ENCODE results near the gene SLC23A2. TPM values are rescaled to one million over a fixed set of nuclear protein-coding genes. Genes with fewer than 3 reads are reported as not detected.

Gene SLC23A2
- total RNA-seq, 1 experiment from 2014 or later = 22.3 TPM

- DNase-seq = no peak
- Histone ChIP-seq H3K9me2 (ENCODE audit: insufficient read depth) (no peaks in the 10 kb centered on the region), H3K79me2 (ENCODE audit: low read depth) (no peaks in the 10 kb centered on the region), H2AFZ (no peak overlapping the region), H3F3A (ENCODE audit: insufficient read depth, low read depth) (no peaks in the 10 kb centered on the region), H3K27me3 (ENCODE audit: insufficient read depth, low read depth) (no peaks in the 10 kb centered on the region), H3K27ac (no peak overlapping the region), H3K4me3 (no peak overlapping the region), H3K9me3 (ENCODE audit: insufficient read depth, low read depth) (no peaks in the 10 kb centered on the region), H3K4me2 (no peak overlapping the region), H3K36me3 (ENCODE audit: low read depth) (no peaks in the 10 kb centered on the region), H3K4me1 (replicated peaks; ENCODE audit: insufficient read depth) (peaks cover 21% of the 10 kb centered on the region), H4K20me1 (ENCODE audit: insufficient read depth) (no peaks in the 10 kb centered on the region)
- intact Hi-C loops (cut with micrococcal nuclease; ENCODE audit: unreplicated experiment) = no loop called here
- TF ChIP-seq EZH2 (IDR thresholded peaks at IDR 0.05; ENCODE audit: low read depth) = no peak
- TF ChIP-seq CTCF (conservative IDR thresholded peaks at IDR 0.05) = no peak
- no TSS peak for BruUV-seq (replicated peaks)
- CTCF ChIA-PET = interaction anchor here (0.5 kb wide), 1 partner anchor 240 kb away, joined by 3 read pairs; no protein-coding TSS in a partner anchor
- POLR2A ChIA-PET (ENCODE audit: unreplicated experiment) = no interaction called here
These were observed 129.8 kb downstream of the SLC23A2 start for GRCh38 chr20:4871486-4871885.

DNA sequence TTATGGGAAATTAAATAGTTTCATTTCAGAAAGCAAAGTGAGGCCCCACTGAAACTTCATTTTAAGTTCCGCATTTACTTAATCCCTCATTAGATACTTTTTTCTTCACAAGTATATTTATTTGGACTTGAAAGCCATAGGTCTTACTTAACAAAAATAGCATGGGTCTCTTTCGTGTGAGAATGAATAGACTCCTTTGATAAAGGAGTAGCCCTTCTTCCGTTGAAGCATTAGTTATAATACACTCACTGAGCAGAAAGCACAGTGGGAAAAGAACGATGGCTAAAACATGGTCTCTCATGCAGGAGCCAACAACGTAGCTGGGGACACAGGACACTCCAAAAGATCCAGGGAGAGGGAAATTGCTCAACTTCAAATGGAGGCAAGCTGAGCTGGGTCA, 130.4 kb downstream of the SLC23A2 start:
- POLR2A ChIA-PET (ENCODE audit: unreplicated experiment) = no interaction called here
- Histone ChIP-seq H3K9me3 (ENCODE audit: insufficient read depth, low read depth) (no peaks in the 10 kb centered on the region), H3K27me3 (ENCODE audit: insufficient read depth, low read depth) (no peaks in the 10 kb centered on the region), H3K4me1 (replicated peaks; ENCODE audit: insufficient read depth) (peaks cover 21% of the 10 kb centered on the region), H3F3A (ENCODE audit: insufficient read depth, low read depth) (no peaks in the 10 kb centered on the region), H3K9me2 (ENCODE audit: insufficient read depth) (no peaks in the 10 kb centered on the region), H3K4me3 (no peak overlapping the region), H3K79me2 (ENCODE audit: low read depth) (no peaks in the 10 kb centered on the region), H2AFZ (no peak overlapping the region), H3K36me3 (ENCODE audit: low read depth) (no peaks in the 10 kb centered on the region), H3K4me2 (no peak overlapping the region), H4K20me1 (ENCODE audit: insufficient read depth) (no peaks in the 10 kb centered on the region), H3K27ac (no peak overlapping the region)
- CTCF ChIA-PET = no interaction called here
- DNase-seq = no peak
- no TSS peak for BruUV-seq (replicated peaks)
- no peak for TF ChIP-seq CTCF (conservative IDR thresholded peaks at IDR 0.05)
- TF ChIP-seq EZH2 (IDR thresholded peaks at IDR 0.05; ENCODE audit: low read depth) = no peak
- intact Hi-C loops (cut with micrococcal nuclease; ENCODE audit: unreplicated experiment) = no loop called here

GRCh38 chr20:4869290-4870193, 131.8 kb downstream of the SLC23A2 start:
- ChIA-PET POLR2A (ENCODE audit: unreplicated experiment) (interaction anchor here (0.6 to 0.7 kb wide), 2 partner anchors 29 to 63 kb away, joined by 3 to 13 read pairs; no protein-coding TSS in a partner anchor), CTCF (interaction anchor here (0.6 kb wide), 1 partner anchor 257 kb away, joined by 4 read pairs; no protein-coding TSS in a partner anchor)
- intact Hi-C loops (cut with micrococcal nuclease; ENCODE audit: unreplicated experiment) = loop anchor here (2.0 kb wide), 1 partner anchor 81 kb away; no protein-coding TSS in a partner anchor
- BruUV-seq (replicated peaks) = no TSS peak
- no peak overlapping the region for H3K4me3 ChIP-seq
- H2AFZ ChIP-seq = no peak overlapping the region
- DNase-seq = peak; percentile 49 to 81
- H3K27me3 ChIP-seq (ENCODE audit: insufficient read depth, low read depth) = no peaks in the 10 kb centered on the region
- H3K4me1 ChIP-seq (replicated peaks; ENCODE audit: insufficient read depth) = peaks cover 21% of the 10 kb centered on the region
- no peaks in the 10 kb centered on the region for H3K9me3 ChIP-seq (ENCODE audit: insufficient read depth, low read depth)
- peak overlapping the region; percentile 47 for H3K4me2 ChIP-seq
- no peaks in the 10 kb centered on the region for H3K9me2 ChIP-seq (ENCODE audit: insufficient read depth)
- no peak for TF ChIP-seq CTCF (conservative IDR thresholded peaks at IDR 0.05)
- TF ChIP-seq EZH2 (IDR thresholded peaks at IDR 0.05; ENCODE audit: low read depth) = no peak
- H3K27ac ChIP-seq = peak overlapping the region; percentile 51
- no peaks in the 10 kb centered on the region for H3K36me3 ChIP-seq (ENCODE audit: low read depth)
- no peaks in the 10 kb centered on the region for H3K79me2 ChIP-seq (ENCODE audit: low read depth)
- H4K20me1 ChIP-seq (ENCODE audit: insufficient read depth) = no peaks in the 10 kb centered on the region
- no peaks in the 10 kb centered on the region for H3F3A ChIP-seq (ENCODE audit: insufficient read depth, low read depth)

Measured in PC-9 (cell line).